Spleen (tissue), 7 donors: Measurements from ENCODE around the gene PPM1B.

Source experiments
- CTCF ChIP-seq, 11 experiments: fragments of 200-600 bp in 7 of 11; fragments of 450-650 bp in 4 of 11; sonication (generic) in 4 of 11; IDR thresholded peaks in 8 of 11; conservative IDR thresholded peaks in 3 of 11; 1 replicate in 7 of 11; 2 replicates in 4 of 11; pipeline versions ENCODE4 v1.4.0 to v1.8.0; 2016 to 2021; ENCODE audit warnings: antibody characterized with exemption in 11 of 11, inconsistent platforms in 4 of 11, mild to moderate bottlenecking in 1 of 11
- POLR2A ChIP-seq, 3 donors: fragments of 450-650 bp; IDR thresholded peaks; one replicate each; pipeline ENCODE4 v1.5.1; 2017; ENCODE audit warnings: antibody characterized with exemption in 3 of 3, mild to moderate bottlenecking in 1 of 3
- POLR2AphosphoS5 ChIP-seq, 3 donors: sonication (generic); formaldehyde crosslinking; IDR thresholded peaks; one replicate each; pipeline ENCODE4 v1.5.1; 2017; ENCODE audit warnings: antibody characterized with exemption in 3 of 3
- donor health status: DM: no; HTN: no; CAD: no; lungs with moderate emphysema.
- donor health status: DM: no; HTN: no; CAD: no.
- donor health status: DM: no; HTN: no; CAD: no.

GRCh38 chr2:44250376-44250775, 81.7 kb downstream of the PPM1B start:
- TF ChIP-seq CTCF (IDR thresholded peaks at IDR 0.05 in 8 of 11, conservative IDR thresholded peaks at IDR 0.05 in 3 of 11) (no peak), POLR2A (IDR thresholded peaks at IDR 0.05) (no peak), POLR2AphosphoS5 (IDR thresholded peaks at IDR 0.05) (no peak)
